Osteoblast (primary cell): ENCODE data around the gene SMG7. TPM values are rescaled to one million over a fixed set of nuclear protein-coding genes. Genes with fewer than 3 reads are reported as not detected.

ENCODE experiments used
- DNase-seq: peaks from one replicate; pipeline ENCODE4 v3.0.0; 2011; ENCODE audit warnings: low spot score, mixed read lengths; ENCODE audit not compliant: insufficient read length; ENCODE audit errors: missing footprints
- H2AFZ ChIP-seq: 2 replicates; pipeline ENCODE4 v1.6.0; 2011; ENCODE audit warnings: mild to moderate bottlenecking, low read length
- H3K27ac ChIP-seq: 2 replicates; pipeline ENCODE4 v1.5.1; 2011; ENCODE audit warnings: mild to moderate bottlenecking, low read depth, low read length, moderate library complexity
- H3K27me3 ChIP-seq: 2 replicates; pipeline ENCODE4 v1.6.0; 2012; ENCODE audit warnings: mild to moderate bottlenecking, control low read depth, inconsistent platforms, low read length, moderate library complexity; ENCODE audit not compliant: insufficient read depth
- H3K36me3 ChIP-seq: 2 replicates; pipeline ENCODE4 v1.5.1; 2011; ENCODE audit warnings: mild to moderate bottlenecking, low read length, control low read depth, moderate library complexity; ENCODE audit not compliant: insufficient read depth
- H3K4me1 ChIP-seq: 2 replicates; pipeline ENCODE4 v1.5.1; 2011; ENCODE audit warnings: mild to moderate bottlenecking, low read length, control low read depth, moderate library complexity; ENCODE audit not compliant: insufficient read depth
- H3K4me2 ChIP-seq: 2 replicates; pipeline ENCODE4 v1.6.0; 2011; ENCODE audit warnings: mild to moderate bottlenecking, low read length; ENCODE audit not compliant: insufficient read depth
- H3K4me3 ChIP-seq: fragments of 200-600 bp; sonication (generic); 3 replicates; pipeline ENCODE4 v1.5.1; 2012; ENCODE audit warnings: mild to moderate bottlenecking, low read length, inconsistent platforms; ENCODE audit not compliant: insufficient read depth
- H3K79me2 ChIP-seq: 2 replicates; pipeline ENCODE4 v1.6.0; 2012; ENCODE audit warnings: mild to moderate bottlenecking, low read length, control low read depth, inconsistent platforms; ENCODE audit not compliant: insufficient read depth
- H3K9me3 ChIP-seq: 2 replicates; pipeline ENCODE4 v1.5.1; 2011; ENCODE audit warnings: low read depth, low read length, control low read depth
- H4K20me1 ChIP-seq: 2 replicates; pipeline ENCODE4 v1.6.0; 2012; ENCODE audit warnings: mild to moderate bottlenecking, low read length, control low read depth; ENCODE audit not compliant: insufficient read depth
- total RNA-seq: library from RNA; depleted of rRNA; stranded (reverse); fragments of >200 nt; gene quantifications from 2 replicates; pipeline ENCODE4 v1.2.3, GENCODE V29; 2012
- TF ChIP-seq, protein P1 (sequence below): IDR thresholded peaks from 2 replicates; pipeline ENCODE4 v1.5.1; 2011; ENCODE audit warnings: mild to moderate bottlenecking, low read depth, low read length, moderate library complexity; ENCODE audit errors: extremely low read depth

SMG7 gene
- total RNA-seq, 1 donor, result 25.0 TPM

DNA sequence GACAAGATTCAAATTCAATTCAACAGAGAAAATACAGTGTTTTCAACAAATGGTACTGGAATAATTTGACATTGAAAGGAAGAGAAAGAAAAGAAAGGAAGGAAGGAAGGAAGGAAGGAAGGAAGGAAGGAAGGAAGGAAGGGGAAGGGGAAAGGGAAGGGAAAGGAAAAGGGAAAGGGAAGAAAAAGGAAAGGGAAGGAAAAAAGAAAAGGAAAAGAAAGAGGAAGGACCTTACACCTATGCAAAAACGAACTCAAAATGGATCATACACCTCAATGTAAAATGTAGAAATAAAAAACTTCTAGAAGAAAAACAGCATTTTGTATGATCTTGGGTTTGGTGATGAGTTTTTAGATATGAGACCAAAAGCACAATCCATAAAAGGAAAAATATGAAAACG lies 34.2 kb upstream of the SMG7 start:
- Histone ChIP-seq H4K20me1 (no peaks in the 10 kb centered on the region), H3K27me3 (peaks cover 22% of the 10 kb centered on the region), H3K4me1 (no peaks in the 10 kb centered on the region), H3K4me2 (no peak overlapping the region), H3K9me3 (no peaks in the 10 kb centered on the region), H2AFZ (no peak overlapping the region), H3K27ac (no peak overlapping the region), H3K4me3 (no peak overlapping the region), H3K79me2 (no peaks in the 10 kb centered on the region), H3K36me3 (no peaks in the 10 kb centered on the region)
- DNase-seq, result no peak
- TF ChIP-seq, protein P1, sequence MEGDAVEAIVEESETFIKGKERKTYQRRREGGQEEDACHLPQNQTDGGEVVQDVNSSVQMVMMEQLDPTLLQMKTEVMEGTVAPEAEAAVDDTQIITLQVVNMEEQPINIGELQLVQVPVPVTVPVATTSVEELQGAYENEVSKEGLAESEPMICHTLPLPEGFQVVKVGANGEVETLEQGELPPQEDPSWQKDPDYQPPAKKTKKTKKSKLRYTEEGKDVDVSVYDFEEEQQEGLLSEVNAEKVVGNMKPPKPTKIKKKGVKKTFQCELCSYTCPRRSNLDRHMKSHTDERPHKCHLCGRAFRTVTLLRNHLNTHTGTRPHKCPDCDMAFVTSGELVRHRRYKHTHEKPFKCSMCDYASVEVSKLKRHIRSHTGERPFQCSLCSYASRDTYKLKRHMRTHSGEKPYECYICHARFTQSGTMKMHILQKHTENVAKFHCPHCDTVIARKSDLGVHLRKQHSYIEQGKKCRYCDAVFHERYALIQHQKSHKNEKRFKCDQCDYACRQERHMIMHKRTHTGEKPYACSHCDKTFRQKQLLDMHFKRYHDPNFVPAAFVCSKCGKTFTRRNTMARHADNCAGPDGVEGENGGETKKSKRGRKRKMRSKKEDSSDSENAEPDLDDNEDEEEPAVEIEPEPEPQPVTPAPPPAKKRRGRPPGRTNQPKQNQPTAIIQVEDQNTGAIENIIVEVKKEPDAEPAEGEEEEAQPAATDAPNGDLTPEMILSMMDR, result no peak

DNA sequence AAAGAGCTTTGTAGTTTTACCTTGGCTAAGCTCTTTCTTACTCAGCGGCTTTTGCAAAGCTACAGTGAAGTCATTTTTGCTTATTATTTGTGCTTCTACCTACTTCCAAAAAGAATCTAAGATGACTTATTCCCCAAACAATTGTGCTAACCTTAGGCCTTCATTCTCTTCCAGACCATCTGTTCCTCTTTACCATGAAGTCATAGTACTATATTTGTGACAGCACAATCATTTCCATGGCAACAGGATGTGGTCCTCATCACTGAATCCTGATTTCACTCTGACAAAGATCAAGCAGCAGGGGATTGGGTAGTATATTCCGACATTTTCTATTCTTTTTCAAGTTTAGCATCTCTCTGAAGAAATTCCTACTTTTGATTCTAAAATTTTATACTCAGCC lies 29.3 kb upstream of the SMG7 start:
- Histone ChIP-seq H3K27me3 (peaks cover 22% of the 10 kb centered on the region), H2AFZ (no peak overlapping the region), H3K4me2 (no peak overlapping the region), H3K36me3 (no peaks in the 10 kb centered on the region), H3K79me2 (no peaks in the 10 kb centered on the region), H3K4me1 (no peaks in the 10 kb centered on the region), H3K4me3 (no peak overlapping the region), H3K27ac (no peak overlapping the region), H3K9me3 (no peaks in the 10 kb centered on the region), H4K20me1 (no peaks in the 10 kb centered on the region)
- no peak for DNase-seq
- TF ChIP-seq, protein P1, result no peak

DNA sequence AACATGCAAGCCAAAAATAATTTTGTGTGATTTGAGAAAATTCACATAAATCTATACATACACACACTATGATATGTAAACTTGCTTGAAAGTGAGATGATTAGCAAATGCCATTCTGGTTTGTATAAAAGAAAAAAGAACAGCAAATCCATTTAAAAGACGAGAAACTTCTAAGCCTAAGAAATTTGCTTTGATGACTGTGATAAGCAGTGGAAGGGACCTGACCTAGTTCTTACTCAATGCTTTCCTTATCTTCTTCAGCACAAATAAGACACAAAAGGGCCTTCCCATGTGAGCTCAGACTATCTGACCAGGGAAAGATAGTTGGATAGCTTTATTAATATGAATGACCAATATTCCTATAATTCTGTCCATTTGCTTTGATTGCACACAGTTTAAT lies 28.8 kb upstream of the SMG7 start:
- peaks cover 22% of the 10 kb centered on the region for H3K27me3 ChIP-seq
- no peak for DNase-seq
- no peaks in the 10 kb centered on the region for H3K4me1 ChIP-seq
- no peak overlapping the region for H3K27ac ChIP-seq
- no peak overlapping the region for H3K4me3 ChIP-seq
- no peak overlapping the region for H2AFZ ChIP-seq
- no peak overlapping the region for H3K4me2 ChIP-seq
- no peaks in the 10 kb centered on the region for H3K9me3 ChIP-seq
- TF ChIP-seq, protein P1, result no peak
- no peaks in the 10 kb centered on the region for H4K20me1 ChIP-seq
- H3K36me3 ChIP-seq, result no peaks in the 10 kb centered on the region
- no peaks in the 10 kb centered on the region for H3K79me2 ChIP-seq

DNA sequence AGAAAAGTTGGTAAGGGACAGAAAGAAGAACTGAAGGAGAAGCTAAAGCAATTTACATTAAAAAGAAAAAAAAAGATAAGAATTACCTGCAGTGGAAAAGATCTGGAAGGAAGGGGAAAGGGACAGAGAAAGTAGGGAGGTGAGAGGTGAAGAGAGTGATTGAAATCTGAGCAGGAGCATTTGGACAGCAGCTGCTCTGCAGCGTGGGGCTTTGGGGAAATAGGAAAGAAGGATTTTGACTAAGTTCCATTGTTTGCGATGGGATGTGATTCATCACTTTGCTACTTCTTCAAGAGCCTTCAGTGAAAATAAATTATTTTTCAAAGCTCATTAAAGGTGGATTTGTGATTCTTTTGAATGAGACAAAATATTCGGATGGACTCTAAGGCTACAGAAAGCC lies 28.1 kb upstream of the SMG7 start:
- Histone ChIP-seq H3K36me3 (no peaks in the 10 kb centered on the region), H4K20me1 (no peaks in the 10 kb centered on the region)

More for the DNA sequence above, 28.1 kb upstream of the SMG7 start:
- Histone ChIP-seq H3K79me2 (no peaks in the 10 kb centered on the region), H3K4me2 (no peak overlapping the region), H2AFZ (no peak overlapping the region), H3K27me3 (peaks cover 16% of the 10 kb centered on the region), H3K4me1 (no peaks in the 10 kb centered on the region), H3K4me3 (no peak overlapping the region), H3K9me3 (no peaks in the 10 kb centered on the region), H3K27ac (no peak overlapping the region)
- DNase-seq, result no peak
- TF ChIP-seq, protein P1, result no peak
